ENCODE data around the gene CELSR2. TPM values are rescaled to one million over a fixed set of nuclear protein-coding genes. Genes with fewer than 3 reads are reported as not detected.

Gene CELSR2
- total and polyA plus RNA-seq, 2 of the 8 experiments (the other 6 are each of a cell fraction or from before 2014, with no cell fraction given), result 12.0 to 27.7 TPM

GRCh38 chr1:109268431-109269211 lies 19.3 kb downstream of the CELSR2 start (continued):
- TF ChIP-seq KDM1A (IDR thresholded peaks at IDR 0.05; ENCODE audit: borderline replicate concordance, low read length) (no peak), SRF (IDR thresholded peaks at IDR 0.05; ENCODE audit: low read depth, low read length) (no peak), CHD2 (IDR thresholded peaks at IDR 0.05; ENCODE audit: low read length) (no peak), KDM5A (IDR thresholded peaks at IDR 0.05; ENCODE audit: low read length) (no peak)

All from H1 (cell line).